ENCODE data around the gene BAHCC1. TPM values are rescaled to one million over a fixed set of nuclear protein-coding genes. Genes with fewer than 3 reads are reported as not detected.

Gene BAHCC1
- total and polyA plus RNA-seq, 2 of the 8 experiments (the other 6 are each of a cell fraction or from before 2014, with no cell fraction given): 0.26 to 0.58 TPM

- Histone ChIP-seq H4K5ac (ENCODE audit: insufficient read length, low read depth, low read length) (no peak overlapping the region), H3K18ac (ENCODE audit: extremely low read depth, low read length) (no peak overlapping the region), H2BK15ac (ENCODE audit: low read length) (no peak overlapping the region), H3K27me3 (replicated peaks in 1 of 4; ENCODE audit: control insufficient read depth in 3 of 4, extremely low read depth in 1 of 4, insufficient read depth in 3 of 4, low read length in 3 of 4) (peaks cover 0 to 8% (median 5%) of the 10 kb centered on the region in 4 experiments; a peak in 4 of 7 replicates), H3K4me2 (ENCODE audit: insufficient read depth in 1 of 2, low read depth in 2 of 2, low read length in 2 of 2) (no peak overlapping the region), H2AFZ (ENCODE audit: low read length) (no peak overlapping the region), H2BK120ac (replicated peaks; ENCODE audit: low read depth, low read length) (no peak overlapping the region), H3K4me3 (ENCODE audit: extremely low read depth in 1 of 4, insufficient read depth in 2 of 4, low read depth in 3 of 4, low read length in 4 of 4) (no peak overlapping the region), H3K4ac (replicated peaks; ENCODE audit: insufficient read length, low read depth, low read length) (no peak overlapping the region), H3K79me1 (ENCODE audit: low read depth, low read length) (no peaks in the 10 kb centered on the region), H3K36me3 (ENCODE audit: control insufficient read depth in 2 of 4, insufficient read depth in 4 of 4, low read length in 3 of 4) (no peaks in the 10 kb centered on the region), H3K9ac (replicated peaks in 1 of 4; ENCODE audit: extremely low read depth in 1 of 4, low read depth in 3 of 4, low read length in 3 of 4) (no peak overlapping the region), H3K9me3 (ENCODE audit: insufficient read depth in 2 of 2, low read depth in 1 of 2, low read length in 1 of 2) (no peaks in the 10 kb centered on the region; a peak in 1 of 4 replicates), H2BK5ac (ENCODE audit: low read depth, low read length) (no peak overlapping the region), H4K91ac (replicated peaks; ENCODE audit: insufficient read length, low read length) (no peak overlapping the region), H2BK12ac (ENCODE audit: low read depth, low read length) (no peak overlapping the region), H3K56ac (replicated peaks; ENCODE audit: insufficient read length, low read depth, low read length) (no peak overlapping the region), H3K23me2 (ENCODE audit: low read depth, low read length) (no peaks in the 10 kb centered on the region), H3K27ac (ENCODE audit: low read depth, low read length) (no peak overlapping the region), H3K23ac (ENCODE audit: insufficient read length) (no peak overlapping the region), H3K14ac (ENCODE audit: insufficient read length) (no peak overlapping the region), H2BK20ac (ENCODE audit: low read length) (no peak overlapping the region), H3K4me1 (replicated peaks in 1 of 4; ENCODE audit: control insufficient read depth in 3 of 4, insufficient read depth in 4 of 4, low read length in 3 of 4) (peaks cover 0 to 6% (median 0%) of the 10 kb centered on the region in 4 experiments; a peak in 1 of 7 replicates), H4K8ac (ENCODE audit: extremely low read depth, insufficient read depth, low read length) (no peak overlapping the region), H4K20me1 (replicated peaks in 1 of 2; ENCODE audit: control insufficient read depth in 1 of 2, insufficient read depth in 2 of 2, low read length in 2 of 2) (no peaks in the 10 kb centered on the region), H2AK5ac (ENCODE audit: low read depth, low read length) (no peak overlapping the region), H3K79me2 (ENCODE audit: control insufficient read depth in 1 of 2, insufficient read depth in 2 of 2, low read length in 2 of 2) (no peaks in the 10 kb centered on the region)
- CTCF ChIA-PET (ENCODE audit: partially characterized antibody): interaction anchor here (0.6 to 1.9 kb wide), 7 partner anchors 11 to 130 kb away, joined by 3 to 5 read pairs (median 3); no protein-coding TSS in a partner anchor
- no peak for FAIRE-seq
- no peak for DNase-seq (ENCODE audit: low read depth in 1 of 2, low spot score in 2 of 2)
- 83% methylated on average over 14 of the region's 14 CpGs; no CpG with 5 or more reads in 1 of the 2 experiments for WGBS, 2 experiments (ENCODE audit: extremely low coverage in 1 of 2, insufficient coverage in 1 of 2, insufficient read length in 1 of 2, insufficient replicate concordance in 2 of 2, low coverage in 1 of 2, low lambda C conversion rate in 2 of 2, missing lambda C conversion rate in 1 of 2)
- POLR2A ChIA-PET (ENCODE audit: partially characterized antibody): no interaction called here
- no peak for TF ChIP-seq SP2 (IDR thresholded peaks at IDR 0.05; ENCODE audit: low read length)
- TF ChIP-seq SP1 (IDR thresholded peaks at IDR 0.05; ENCODE audit: low read depth, low read length): no peak
- TF ChIP-seq RXRA (IDR thresholded peaks at IDR 0.05; ENCODE audit: insufficient read depth, low read depth, low read length): no peak
- no peak for TF ChIP-seq GABPA (IDR thresholded peaks at IDR 0.05; ENCODE audit: borderline replicate concordance, insufficient read depth, low read length)
- TF ChIP-seq POU5F1 (IDR thresholded peaks at IDR 0.05; ENCODE audit: low read depth, low read length): no peak
- no peak for TF ChIP-seq SIX5 (IDR thresholded peaks at IDR 0.05; ENCODE audit: low read depth, low read length)
- TF ChIP-seq SIN3A (conservative IDR thresholded peaks at IDR 0.05 in 1 of 2, IDR thresholded peaks at IDR 0.05 in 1 of 2; ENCODE audit: low read depth in 1 of 2, low read length in 2 of 2): no peak
- TF ChIP-seq JUND (IDR thresholded peaks at IDR 0.05; ENCODE audit: low read length): no peak
- no peak for TF ChIP-seq GTF2F1 (IDR thresholded peaks at IDR 0.05; ENCODE audit: borderline replicate concordance, low read depth, low read length)
- TF ChIP-seq BRCA1 (IDR thresholded peaks at IDR 0.05; ENCODE audit: low read depth, low read length): no peak
Measured at GRCh38 chr17:81354252-81354953, 40.9 kb upstream of the BAHCC1 start.

Data from H1 (cell line).